Measurements from ENCODE around the gene UTP11.
A peak's percentile ranks its signal among the peaks of the same experiment; 100 is the strongest.

The UTP11 gene

GRCh38 chr1:38003261-38004250 is 9.0 kb upstream of the UTP11 start:
- no peak for DNase-seq

GRCh38 chr1:38004284-38005108 is 8.0 kb upstream of the UTP11 start:
- no peak for DNase-seq

GRCh38 chr1:38005195-38006007 is 7.1 kb upstream of the UTP11 start, which contains the start of gene FHL3:
TSS of gene FHL3 (minus strand) at chr1:38005514. CDS start at chr1:37999412, 6,102 bp downstream.
- DNase-seq, result no peak

GRCh38 chr1:38006008-38006828 is 6.3 kb upstream of the UTP11 start:
- no peak for DNase-seq

GRCh38 chr1:38009088-38009840 is 3.3 kb upstream of the UTP11 start:
- no peak for DNase-seq

- DNase-seq, result no peak
Observed at GRCh38 chr1:38009841-38010180, 2.7 kb upstream of the UTP11 start.

- DNase-seq, result no peak
Observed at GRCh38 chr1:38013227-38013622, 691 bp downstream of the UTP11 start.

GRCh38 chr1:38014171-38014570 is 1.6 kb downstream of the UTP11 start:
- DNase-seq, result no peak

GRCh38 chr1:38014724-38015424 is 2.3 kb downstream of the UTP11 start:
- DNase-seq, result no peak

- DNase-seq, result no peak
Observed at GRCh38 chr1:38015978-38016725, 3.6 kb downstream of the UTP11 start.

GRCh38 chr1:38018864-38019343 is 6.4 kb downstream of the UTP11 start:
- no peak for DNase-seq

- DNase-seq, result no peak
Observed at GRCh38 chr1:38020396-38020795, 7.9 kb downstream of the UTP11 start.

- DNase-seq, result no peak
Observed at GRCh38 chr1:38021969-38022368, 9.4 kb downstream of the UTP11 start.

- no peak for DNase-seq
Observed at GRCh38 chr1:38022810-38023209, 10.3 kb downstream of the UTP11 start.

GRCh38 chr1:38025233-38025632 is 12.7 kb downstream of the UTP11 start:
- DNase-seq, result no peak

GRCh38 chr1:38025664-38026063 is 13.1 kb downstream of the UTP11 start:
- no peak for DNase-seq

- peak; percentile 9 for DNase-seq
Observed at GRCh38 chr1:38026592-38027200, 14.2 kb downstream of the UTP11 start.

- peak; percentile 17 for DNase-seq
Observed at GRCh38 chr1:38027201-38028104, 14.9 kb downstream of the UTP11 start.

All from NCI-H524 treated with DMSO at 0.1 percent for 48 hours (cell line).